ENCODE data around the gene NEK7.

DNA sequence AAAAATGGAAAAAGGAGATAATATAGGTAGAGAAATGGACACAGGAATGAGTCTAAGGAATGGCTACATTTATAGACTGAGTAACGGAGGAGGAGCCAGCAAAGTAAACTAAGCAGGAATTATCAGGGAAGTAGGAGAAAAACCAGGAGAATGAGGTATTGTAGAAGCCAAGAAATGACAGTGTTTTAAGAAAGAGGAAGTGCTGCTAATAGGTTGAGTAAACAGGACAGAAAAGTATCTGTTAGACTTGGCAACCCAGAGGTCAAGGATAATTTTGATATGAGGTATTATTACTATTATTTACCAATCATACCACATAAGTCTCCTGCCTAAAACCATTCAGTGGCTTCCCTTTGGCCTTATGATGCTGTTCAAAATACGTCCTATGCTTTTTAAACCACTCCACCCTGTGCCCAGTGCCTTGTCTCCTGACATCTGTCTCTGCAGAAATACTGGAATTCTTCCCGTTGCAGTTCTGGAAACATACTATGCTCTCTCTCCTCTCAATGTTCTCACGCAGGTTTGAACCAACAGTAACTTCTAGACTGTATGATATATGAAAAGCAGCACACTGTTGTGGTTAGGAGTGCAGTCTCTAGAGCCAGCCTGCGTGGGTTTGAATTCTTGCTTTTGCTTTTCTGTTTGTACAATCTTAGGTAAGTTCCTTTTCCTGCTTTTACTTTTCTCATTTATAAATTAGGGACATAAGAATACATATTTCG, 24.6 kb upstream of the NEK7 start:
- no peak for TF ChIP-seq POLR2A (IDR thresholded peaks at IDR 0.05; ENCODE audit: low read length)
- no peak for TF ChIP-seq GATA1 (IDR thresholded peaks at IDR 0.05; ENCODE audit: low read depth, low read length)
